Sigmoid colon (tissue), 4 donors: ENCODE results near the gene WDR86.

Source experiments
- CTCF ChIP-seq, 4 experiments: fragments of 450-650 bp in 3 of 4; fragments of 200-600 bp in 1 of 4; IDR thresholded peaks; one replicate each; pipeline ENCODE4 v1.5.1; 2016 to 2019; ENCODE audit warnings: antibody characterized with exemption in 4 of 4, mild to moderate bottlenecking in 3 of 4, moderate library complexity in 2 of 4
- EP300 ChIP-seq, 4 donors: sonication (generic); formaldehyde crosslinking; IDR thresholded peaks; one replicate each; pipeline ENCODE4 v1.6.1; 2017; ENCODE audit warnings: antibody characterized with exemption in 4 of 4
- POLR2A ChIP-seq, 2 donors: fragments of 450-650 bp; IDR thresholded peaks; one replicate each; pipeline ENCODE4 v1.6.1; 2016; ENCODE audit warnings: antibody characterized with exemption in 2 of 2, mild to moderate bottlenecking in 2 of 2, moderate library complexity in 2 of 2

GRCh38 chr7:151387161-151388006, 22.5 kb downstream of the WDR86 start:
- TF ChIP-seq POLR2A (IDR thresholded peaks at IDR 0.05), result no peak
- no peak for TF ChIP-seq CTCF (IDR thresholded peaks at IDR 0.05)
- no peak for TF ChIP-seq EP300 (IDR thresholded peaks at IDR 0.05)
